ENCODE data around the gene VAV2. TPM values are rescaled to one million over a fixed set of nuclear protein-coding genes. Genes with fewer than 3 reads are reported as not detected.
"Not testable (repeated sequence)": the region's sequence is repeated elsewhere in the genome, so short reads cannot be mapped to it uniquely, and the experiment has no call there.

The VAV2 gene
- polyA plus RNA-seq, 3 donors from 2014 or later, result 0.12 to 0.28 TPM; not detected in 1

GRCh38 chr9:133996531-133997520 lies 4.7 kb upstream of the VAV2 start:
- peaks cover 0 to 2% of the 10 kb centered on the region in 2 donors for H3K4me1 Mint-ChIP-seq
- H3K36me3 Mint-ChIP-seq, result no peaks in the 10 kb centered on the region
- H3K27me3 Mint-ChIP-seq (ENCODE audit: low read depth in 3 of 3), result peaks cover 0 to 6% (median 3%) of the 10 kb centered on the region in 3 donors
- no peak overlapping the region for H3K27ac Mint-ChIP-seq
- no peak overlapping the region for H3K4me3 Mint-ChIP-seq
- no peaks in the 10 kb centered on the region for H3K9me3 Mint-ChIP-seq
- no peak for DNase-seq

- peaks cover 0 to 3% of the 10 kb centered on the region in 2 donors for H3K4me1 Mint-ChIP-seq
- no peak overlapping the region for H3K27ac Mint-ChIP-seq
- H3K4me3 Mint-ChIP-seq, result peak overlapping the region in 1 of 5 donors; percentile 27
- no peaks in the 10 kb centered on the region for H3K9me3 Mint-ChIP-seq
- no peak for DNase-seq
- H3K27me3 Mint-ChIP-seq (ENCODE audit: low read depth in 3 of 3), result peaks cover 0 to 7% (median 6%) of the 10 kb centered on the region in 3 donors
- no peaks in the 10 kb centered on the region for H3K36me3 Mint-ChIP-seq
These were observed 3.1 kb upstream of the VAV2 start for GRCh38 chr9:133995012-133995896.

- peaks cover 0 to 3% of the 10 kb centered on the region in 2 donors for H3K4me1 Mint-ChIP-seq
- H3K27ac Mint-ChIP-seq, result no peak overlapping the region
- no peaks in the 10 kb centered on the region for H3K36me3 Mint-ChIP-seq
- H3K27me3 Mint-ChIP-seq (ENCODE audit: low read depth in 3 of 3), result peaks cover 0 to 8% (median 7%) of the 10 kb centered on the region in 3 donors
- no peaks in the 10 kb centered on the region for H3K9me3 Mint-ChIP-seq
- peak; percentile 65 to 70 (median 66) for DNase-seq
- peak overlapping the region; percentile 44 to 64 (median 47) for H3K4me3 Mint-ChIP-seq
These were observed 2.4 kb upstream of the VAV2 start for GRCh38 chr9:133994353-133995011.

- Mint-ChIP-seq H3K4me3 (peak overlapping the region; percentile 64 to 78 (median 71)), H3K4me1 (peaks cover 0 to 3% of the 10 kb centered on the region in 2 donors), H3K36me3 (no peaks in the 10 kb centered on the region), H3K9me3 (no peaks in the 10 kb centered on the region), H3K27ac (no peak overlapping the region), H3K27me3 (ENCODE audit: low read depth in 3 of 3) (peaks cover 0 to 8% (median 7%) of the 10 kb centered on the region in 3 donors)
- DNase-seq, result peak in 1 of 3 donors; percentile 13
These were observed 1.6 kb upstream of the VAV2 start for GRCh38 chr9:133993635-133994253.

- peak overlapping the region; percentile 64 to 78 (median 71) for H3K4me3 Mint-ChIP-seq
- H3K27me3 Mint-ChIP-seq (ENCODE audit: low read depth in 3 of 3), result peaks cover 0 to 8% (median 8%) of the 10 kb centered on the region in 3 donors
- H3K36me3 Mint-ChIP-seq, result no peaks in the 10 kb centered on the region
- H3K9me3 Mint-ChIP-seq, result no peaks in the 10 kb centered on the region
- peaks cover 0 to 3% of the 10 kb centered on the region in 2 donors for H3K4me1 Mint-ChIP-seq
- H3K27ac Mint-ChIP-seq, result no peak overlapping the region
- peak; percentile 66 to 71 (median 68) for DNase-seq
These were observed 883 bp upstream of the VAV2 start for GRCh38 chr9:133992780-133993634.

- peaks cover 0 to 3% of the 10 kb centered on the region in 2 donors for H3K4me1 Mint-ChIP-seq
- no peaks in the 10 kb centered on the region for H3K36me3 Mint-ChIP-seq
- H3K9me3 Mint-ChIP-seq, result no peaks in the 10 kb centered on the region
- H3K4me3 Mint-ChIP-seq, result peak overlapping the region; percentile 30 to 72 (median 48)
- DNase-seq, result peak in 1 of 3 donors; percentile 7
- no peak overlapping the region for H3K27ac Mint-ChIP-seq
- peaks cover 0 to 8% (median 8%) of the 10 kb centered on the region in 3 donors for H3K27me3 Mint-ChIP-seq (ENCODE audit: low read depth in 3 of 3)
These were observed 756 bp downstream of the VAV2 start for GRCh38 chr9:133991214-133991921.

- H3K4me1 Mint-ChIP-seq, result peaks cover 0 to 3% of the 10 kb centered on the region in 2 donors
- no peaks in the 10 kb centered on the region for H3K9me3 Mint-ChIP-seq
- H3K4me3 Mint-ChIP-seq, result peak overlapping the region; percentile 30 to 72 (median 48)
- H3K27me3 Mint-ChIP-seq (ENCODE audit: low read depth in 3 of 3), result peaks cover 1 to 10% (median 6%) of the 10 kb centered on the region in 3 donors
- no peaks in the 10 kb centered on the region for H3K36me3 Mint-ChIP-seq
- H3K27ac Mint-ChIP-seq, result no peak overlapping the region
- DNase-seq, result no peak
These were observed 1.5 kb downstream of the VAV2 start for GRCh38 chr9:133990366-133991213.

- H3K36me3 Mint-ChIP-seq, result no peaks in the 10 kb centered on the region
- H3K4me3 Mint-ChIP-seq, result peak overlapping the region in 3 of 5 donors; percentile 21 to 44 (median 29)
- DNase-seq, result no peak
- H3K4me1 Mint-ChIP-seq, result peaks cover 0 to 3% of the 10 kb centered on the region in 2 donors
- no peak overlapping the region for H3K27ac Mint-ChIP-seq
- peaks cover 1 to 12% (median 6%) of the 10 kb centered on the region in 3 donors for H3K27me3 Mint-ChIP-seq (ENCODE audit: low read depth in 3 of 3)
- no peaks in the 10 kb centered on the region for H3K9me3 Mint-ChIP-seq
These were observed 2.3 kb downstream of the VAV2 start for GRCh38 chr9:133989625-133990365.

GRCh38 chr9:133988771-133989170 lies 3.4 kb downstream of the VAV2 start:
- H3K4me3 Mint-ChIP-seq; H3K27me3 Mint-ChIP-seq (ENCODE audit: low read depth in 3 of 3); H3K27ac Mint-ChIP-seq; H3K9me3 Mint-ChIP-seq; H3K4me1 Mint-ChIP-seq; DNase-seq; H3K36me3 Mint-ChIP-seq: not testable (repeated sequence)

- Mint-ChIP-seq H3K9me3 (no peaks in the 10 kb centered on the region), H3K4me1 (peaks cover 0 to 2% of the 10 kb centered on the region in 2 donors), H3K36me3 (no peaks in the 10 kb centered on the region), H3K4me3 (peak overlapping the region in 1 of 5 donors; percentile 9), H3K27ac (no peak overlapping the region), H3K27me3 (ENCODE audit: low read depth in 3 of 3) (peaks cover 1 to 9% (median 6%) of the 10 kb centered on the region in 3 donors)
- DNase-seq, result no peak
These were observed 4.0 kb downstream of the VAV2 start for GRCh38 chr9:133987946-133988665.
